ENCODE data around the gene CDKN2B.
"Not testable (repeated sequence)": the region's sequence is repeated elsewhere in the genome, so short reads cannot be mapped to it uniquely, and the experiment has no call there.

The CDKN2B gene, protein sequence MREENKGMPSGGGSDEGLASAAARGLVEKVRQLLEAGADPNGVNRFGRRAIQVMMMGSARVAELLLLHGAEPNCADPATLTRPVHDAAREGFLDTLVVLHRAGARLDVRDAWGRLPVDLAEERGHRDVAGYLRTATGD

DNA sequence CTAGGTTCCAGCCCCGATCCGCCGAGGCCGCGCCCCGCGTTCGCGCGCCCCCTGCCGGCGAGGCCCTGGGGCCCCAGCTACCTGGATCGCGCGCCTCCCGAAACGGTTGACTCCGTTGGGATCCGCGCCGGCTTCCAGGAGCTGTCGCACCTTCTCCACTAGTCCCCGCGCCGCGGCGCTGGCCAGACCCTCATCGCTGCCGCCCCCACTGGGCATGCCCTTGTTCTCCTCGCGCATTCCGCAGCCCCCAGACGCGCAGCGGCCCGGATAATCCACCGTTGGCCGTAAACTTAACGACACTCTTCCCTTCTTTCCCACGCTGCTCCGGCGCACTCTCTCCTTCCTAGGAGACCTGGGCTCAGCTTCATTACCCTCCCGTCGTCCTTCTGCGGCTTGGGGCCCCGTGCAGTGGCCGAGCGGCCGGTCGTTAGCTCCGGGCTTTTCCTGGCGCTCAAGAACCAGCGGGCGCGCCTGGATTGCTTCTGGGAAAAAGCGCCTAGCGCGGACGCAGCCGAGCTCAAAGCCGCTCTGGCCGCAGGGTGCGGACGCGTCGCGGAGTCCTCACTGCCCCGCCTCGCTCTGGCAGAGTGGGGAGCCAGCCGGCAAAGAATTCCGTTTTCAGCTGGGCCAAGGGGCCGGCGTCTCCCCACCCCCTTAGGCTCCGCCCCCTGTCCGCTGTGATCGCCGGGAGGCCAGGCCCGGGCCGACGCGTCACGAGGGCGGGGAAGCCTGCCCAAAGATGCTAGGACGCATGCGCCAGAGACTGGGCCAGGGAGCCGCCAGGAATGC is at the start of gene CDKN2B:
Gene CDKN2B, minus strand, starts transcription at position 589 of the 789 bp plus-strand sequence. Its CDS starts 352 bp downstream, at position 237.
- DNase-seq (ENCODE audit: low spot score): peak; percentile 97

DNA sequence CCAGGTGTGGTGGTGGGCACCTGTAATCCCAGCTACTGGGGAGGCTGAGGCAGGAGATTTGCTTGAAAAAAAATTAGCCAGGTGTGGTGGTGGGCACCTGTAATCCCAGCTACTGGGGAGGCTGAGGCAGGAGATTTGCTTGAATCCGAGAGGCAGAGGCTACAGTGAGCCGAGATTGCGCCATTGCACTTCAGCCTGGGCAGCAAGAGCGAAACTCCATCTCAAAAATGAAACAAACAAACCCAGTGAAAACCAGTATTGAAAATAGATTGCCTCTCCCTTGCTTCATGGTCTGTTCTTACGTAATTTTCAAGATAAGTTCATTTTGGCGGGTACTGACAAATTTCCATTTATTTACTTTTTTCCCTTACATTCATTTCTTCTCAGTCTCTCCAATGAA is 48.9 kb upstream of the CDKN2B start:
- not testable (repeated sequence) for DNase-seq (ENCODE audit: low spot score)

DNA sequence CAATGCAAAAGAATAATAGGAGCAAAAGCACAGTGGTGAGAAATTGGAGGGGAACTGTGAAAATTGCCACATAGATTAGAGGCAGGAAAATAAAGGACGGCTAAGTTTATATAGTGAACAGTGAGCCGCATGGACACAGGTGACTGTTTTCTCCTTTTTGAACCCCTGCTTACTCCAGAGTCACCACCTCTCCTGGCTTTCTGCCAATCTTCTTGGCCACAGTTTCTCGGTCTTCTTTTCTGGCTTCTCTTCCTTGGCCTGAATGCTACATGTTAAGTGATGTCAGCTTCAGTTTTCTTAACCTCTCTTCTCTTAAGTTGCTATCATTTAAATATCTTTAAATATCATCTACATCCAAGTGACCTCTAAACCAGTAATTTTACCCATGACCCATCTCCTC is 47.3 kb upstream of the CDKN2B start:
- no peak for DNase-seq (ENCODE audit: low spot score)

DNA sequence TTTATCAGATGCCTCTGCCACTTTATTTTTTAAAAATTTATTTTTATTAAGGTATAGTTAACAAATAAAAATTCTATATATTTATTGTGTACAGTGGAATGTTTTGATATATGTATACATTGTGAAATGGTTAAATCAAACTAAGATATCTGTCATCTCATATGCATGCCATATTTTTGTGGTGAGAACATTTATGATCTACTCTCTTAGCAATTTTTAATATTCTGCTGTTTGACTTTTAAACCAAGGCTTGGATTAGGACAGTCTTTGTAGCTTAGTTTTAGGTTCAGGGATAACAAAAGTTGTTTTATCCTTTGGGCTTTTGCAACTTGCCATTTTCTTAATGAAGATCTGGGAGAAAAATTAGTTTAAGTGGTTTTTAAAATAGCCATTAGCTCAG is 46.0 kb upstream of the CDKN2B start:
- DNase-seq (ENCODE audit: low spot score): no peak

DNA sequence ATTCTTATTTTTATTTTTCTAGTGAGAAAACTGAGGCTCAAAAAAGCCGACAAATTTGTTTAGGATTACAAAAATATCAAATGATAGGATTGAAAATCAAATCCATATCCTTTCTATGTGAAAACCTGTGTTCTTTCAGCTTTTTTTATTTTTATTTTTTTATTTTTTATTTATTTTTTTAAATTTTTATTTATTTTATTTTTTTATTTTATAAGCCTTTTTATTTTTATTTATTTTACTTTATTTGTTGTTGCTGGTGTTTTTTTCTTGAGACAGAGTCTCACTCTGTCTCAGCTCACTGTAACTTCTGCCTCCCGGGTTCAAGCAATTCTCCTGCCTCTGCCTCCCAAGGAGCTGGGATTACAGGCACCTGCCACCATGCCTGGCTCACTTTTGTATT is 45.4 kb upstream of the CDKN2B start:
- no peak for DNase-seq (ENCODE audit: low spot score)

DNA sequence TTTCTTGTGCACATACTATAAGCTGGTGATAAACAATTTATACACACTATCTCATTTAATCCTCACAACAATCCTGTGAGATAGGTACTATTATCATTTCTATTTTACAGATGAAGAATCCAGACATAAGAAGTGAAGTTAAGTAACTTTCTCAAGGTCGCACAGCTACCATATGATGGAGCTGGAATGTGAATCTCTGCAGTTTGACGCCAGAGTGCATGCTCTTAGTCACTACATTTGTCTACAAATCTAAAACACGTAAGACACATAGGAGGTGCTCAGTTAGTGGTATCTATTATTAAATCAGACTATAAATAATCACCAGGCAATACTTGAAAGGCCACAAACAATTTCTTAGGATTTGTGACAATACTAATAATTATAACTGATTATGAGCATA is 45.0 kb upstream of the CDKN2B start:
- no peak for DNase-seq (ENCODE audit: low spot score)

DNA sequence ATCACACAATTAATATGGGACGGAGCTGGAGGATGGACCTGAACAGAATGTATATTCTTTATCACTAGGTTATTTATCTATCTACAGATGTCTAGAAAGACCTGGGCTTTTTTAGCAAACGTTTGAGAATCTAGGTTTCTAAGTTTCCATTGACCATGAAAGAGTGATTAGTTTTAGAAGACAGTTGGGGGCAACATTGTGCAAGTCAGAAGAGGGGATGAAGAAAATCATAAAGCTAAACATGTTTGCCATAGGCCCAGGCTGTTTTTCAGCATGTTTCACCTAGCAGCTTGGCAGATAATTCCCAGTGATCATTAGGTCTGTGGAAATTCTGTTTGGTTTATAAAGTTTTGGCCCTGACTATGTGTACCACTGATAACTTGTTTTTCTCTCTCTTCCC is 44.1 kb upstream of the CDKN2B start:
- DNase-seq (ENCODE audit: low spot score): no peak

DNA sequence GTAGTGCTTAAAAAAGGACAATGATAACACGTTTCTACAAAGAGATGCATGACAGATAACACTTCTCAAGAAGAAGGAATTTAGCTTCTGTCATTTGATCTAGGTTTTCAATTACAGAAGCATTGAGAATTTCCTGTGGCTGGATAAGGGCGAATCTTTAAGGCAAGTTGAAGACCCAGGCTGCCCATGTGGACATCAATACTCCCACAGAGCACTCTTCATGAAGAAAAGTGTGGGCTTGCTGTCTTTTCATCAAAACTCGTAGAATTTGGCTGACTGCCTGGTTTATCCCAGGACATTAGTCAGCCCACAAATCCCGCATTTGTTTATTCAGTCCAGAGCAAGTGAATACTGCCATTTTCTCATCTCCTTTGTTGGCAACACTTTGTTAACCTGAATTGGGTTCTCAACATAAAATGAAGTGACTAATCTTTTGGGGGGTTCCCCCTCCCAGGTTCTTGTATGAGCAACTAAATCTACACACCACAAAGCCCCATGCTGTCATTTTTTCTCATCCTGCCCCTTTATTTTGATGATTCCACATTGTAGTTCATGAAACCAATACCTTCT is 43.4 kb upstream of the CDKN2B start:
- DNase-seq (ENCODE audit: low spot score): no peak

DNA sequence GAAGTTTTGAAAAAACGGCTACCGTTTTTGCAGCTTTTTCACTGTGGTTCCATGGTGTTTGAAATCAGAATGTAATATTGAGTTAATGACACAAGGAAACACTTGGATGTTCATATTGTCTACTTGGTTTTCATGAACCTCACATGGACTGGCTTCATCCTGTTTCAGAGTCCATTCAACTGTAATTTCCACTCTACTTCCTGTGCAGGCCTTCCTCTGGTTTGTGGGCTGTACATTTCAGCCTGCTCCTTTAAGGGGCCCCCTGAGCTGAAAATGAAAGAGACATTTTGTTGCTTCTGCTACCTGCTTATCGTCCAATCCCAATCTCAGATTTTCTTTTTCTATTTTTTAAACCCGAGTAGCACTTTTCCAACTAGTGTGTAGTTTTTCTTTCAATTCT is 41.8 kb upstream of the CDKN2B start:
- no peak for DNase-seq (ENCODE audit: low spot score)

DNA sequence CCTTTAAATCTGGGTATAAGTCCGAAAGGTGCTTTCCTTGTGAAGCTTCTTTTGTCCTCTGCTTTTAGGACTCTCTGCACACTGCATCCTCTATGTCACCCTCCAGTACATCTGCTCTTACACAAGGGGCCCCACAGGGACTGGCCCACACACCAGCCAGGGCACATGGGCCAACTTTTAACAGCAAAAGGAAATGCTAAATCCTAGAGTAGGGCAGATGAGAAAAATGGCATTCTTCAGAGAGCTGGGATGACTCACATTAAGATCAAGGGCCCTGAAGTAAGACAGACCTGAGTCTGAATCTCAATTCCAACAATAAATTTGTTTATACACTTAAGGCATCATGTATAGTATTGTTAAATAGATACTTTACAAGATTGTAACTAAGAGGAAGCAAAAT is 40.3 kb upstream of the CDKN2B start:
- no peak for DNase-seq (ENCODE audit: low spot score)

DNA sequence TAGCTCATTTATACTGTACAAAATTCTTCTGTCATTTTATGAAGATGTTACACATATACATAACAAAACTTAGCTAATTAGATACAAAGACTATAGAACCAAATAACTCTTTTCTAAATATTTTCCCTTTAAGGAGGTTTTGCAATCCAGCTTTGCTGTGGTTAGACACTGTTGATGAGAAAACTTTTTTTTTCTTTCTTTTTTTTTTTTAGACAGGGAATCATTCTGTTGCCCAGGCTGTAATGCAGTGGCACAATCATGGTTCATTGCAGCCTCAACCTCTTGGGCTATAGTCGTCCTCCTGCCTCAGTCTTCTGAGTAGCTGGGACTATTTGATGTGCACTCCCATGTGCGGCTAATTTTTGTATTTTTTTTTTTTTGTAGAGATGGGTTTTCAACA is 38.5 kb upstream of the CDKN2B start:
- DNase-seq (ENCODE audit: low spot score): no peak

DNA sequence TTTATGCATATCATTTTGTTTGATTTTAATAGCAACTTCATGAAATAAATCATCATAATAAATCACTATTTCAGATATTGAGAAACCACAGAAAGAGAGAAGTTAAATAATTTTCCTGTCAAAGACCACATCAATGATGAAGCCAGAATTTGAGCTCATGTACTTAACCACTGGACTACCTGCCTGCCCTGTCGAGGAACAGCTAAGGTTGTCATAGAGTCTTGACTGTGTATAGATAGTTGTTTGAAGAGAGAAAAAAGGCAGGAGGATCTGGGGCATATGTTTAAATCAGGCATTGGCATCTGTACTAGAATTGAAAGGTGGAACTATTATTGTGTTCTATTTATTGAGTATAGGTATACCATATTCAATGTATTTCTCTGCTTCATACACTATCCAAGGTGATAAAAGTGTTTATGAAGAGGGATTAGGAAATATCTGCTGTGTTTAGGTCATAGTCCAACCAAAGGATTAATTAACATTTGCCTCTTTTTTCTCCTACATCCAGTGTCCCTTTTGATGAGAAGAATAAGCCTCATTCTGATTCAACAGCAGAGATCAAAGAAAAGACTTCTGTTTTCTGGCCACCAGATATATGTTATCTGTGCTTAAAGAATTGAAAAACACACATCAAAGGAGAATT is 37.3 kb upstream of the CDKN2B start:
- DNase-seq (ENCODE audit: low spot score): no peak

DNA sequence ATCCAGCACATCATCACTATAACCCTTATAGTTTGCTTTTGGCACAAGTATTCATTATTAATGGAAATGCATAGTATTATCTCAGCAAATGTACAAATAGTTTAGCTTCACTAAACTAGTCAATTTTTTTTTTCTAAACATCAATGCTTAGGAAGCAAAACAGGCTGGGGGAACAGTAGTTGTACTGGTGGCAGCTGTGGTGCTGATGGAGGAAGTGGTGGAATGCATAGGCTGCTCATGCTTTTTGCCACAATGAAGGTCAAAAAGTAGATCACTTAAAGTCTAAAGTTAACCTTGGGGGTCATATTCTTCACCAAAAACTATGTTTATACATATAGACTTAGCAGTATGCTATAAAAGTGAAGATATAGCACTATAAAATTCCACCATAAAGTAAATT is 36.3 kb upstream of the CDKN2B start:
- DNase-seq (ENCODE audit: low spot score): no peak

DNA sequence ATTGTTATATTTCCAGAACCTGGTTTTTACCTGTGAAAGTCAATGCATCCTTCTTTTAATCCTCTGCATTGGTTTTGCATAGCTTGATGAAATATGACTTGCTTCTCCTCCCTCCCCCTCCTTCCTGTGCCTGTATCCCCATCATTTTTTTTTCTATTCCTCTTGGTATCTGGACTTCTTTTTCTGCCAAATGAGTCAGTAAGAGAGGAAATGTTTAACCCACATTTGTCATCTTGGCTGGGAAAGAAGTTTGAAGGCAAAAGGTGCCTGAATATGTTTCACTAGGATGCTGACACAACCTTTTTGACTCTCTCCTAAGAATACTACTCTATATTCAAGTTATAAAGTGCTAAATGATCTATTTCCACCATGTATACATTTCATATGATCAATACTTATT is 35.5 kb upstream of the CDKN2B start:
- DNase-seq (ENCODE audit: low spot score): no peak

DNA sequence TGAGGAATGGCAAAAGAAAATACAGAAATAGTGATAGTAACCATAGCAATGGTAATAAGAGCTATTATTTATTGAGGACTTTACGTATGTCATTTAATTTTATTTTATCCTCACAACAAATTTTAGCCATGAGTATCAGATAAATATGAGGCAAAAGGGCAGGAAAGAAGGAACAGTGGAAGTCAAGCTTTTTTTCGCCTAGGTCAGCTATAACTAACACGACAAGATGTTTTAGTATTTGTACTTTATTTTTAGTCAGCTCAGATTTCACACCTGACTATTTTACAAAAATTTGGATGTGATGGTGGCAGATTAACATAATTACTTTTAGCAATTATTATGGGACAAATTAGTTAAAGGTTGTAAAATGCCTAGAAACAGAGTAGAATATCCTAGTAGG is 34.8 kb upstream of the CDKN2B start:
- no peak for DNase-seq (ENCODE audit: low spot score)

DNA sequence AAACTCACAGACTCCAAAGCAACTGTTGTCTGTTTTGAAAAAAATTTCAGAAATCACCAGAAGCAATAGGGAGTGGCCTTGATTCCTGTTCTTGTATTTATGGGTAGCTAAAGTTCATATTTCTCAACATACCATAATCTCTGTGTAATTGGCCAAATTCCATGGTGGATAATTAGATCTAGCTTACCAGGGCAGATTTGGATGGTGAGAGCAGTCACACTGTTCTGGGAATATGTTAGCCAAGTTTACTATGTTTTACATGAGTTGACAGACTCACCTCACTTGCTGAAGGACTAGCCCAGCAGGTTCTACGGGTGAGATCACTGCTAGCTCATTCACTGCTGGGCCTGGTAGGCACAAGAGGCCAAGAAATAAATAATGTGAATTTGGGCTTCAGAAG is 32.7 kb upstream of the CDKN2B start:
- DNase-seq (ENCODE audit: low spot score): no peak

DNA sequence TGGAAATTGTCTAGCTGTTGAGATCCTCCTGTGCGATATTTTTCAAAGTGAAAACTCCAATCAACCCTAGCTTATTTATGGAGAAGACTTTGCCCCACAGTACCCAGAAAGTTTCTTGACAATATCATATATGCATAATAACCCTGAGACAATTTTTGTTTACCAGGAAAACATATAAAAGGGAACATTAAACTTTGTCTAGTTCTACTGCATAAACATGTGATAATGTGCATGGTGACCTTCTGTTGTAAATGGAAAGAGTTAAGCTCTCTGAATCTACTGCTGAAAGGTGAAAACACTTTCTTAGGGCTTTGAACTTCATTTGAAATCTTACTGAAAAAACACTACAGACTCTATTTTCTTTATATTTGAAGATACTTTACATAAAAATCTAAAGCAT is 32.2 kb upstream of the CDKN2B start:
- DNase-seq (ENCODE audit: low spot score): no peak

DNA sequence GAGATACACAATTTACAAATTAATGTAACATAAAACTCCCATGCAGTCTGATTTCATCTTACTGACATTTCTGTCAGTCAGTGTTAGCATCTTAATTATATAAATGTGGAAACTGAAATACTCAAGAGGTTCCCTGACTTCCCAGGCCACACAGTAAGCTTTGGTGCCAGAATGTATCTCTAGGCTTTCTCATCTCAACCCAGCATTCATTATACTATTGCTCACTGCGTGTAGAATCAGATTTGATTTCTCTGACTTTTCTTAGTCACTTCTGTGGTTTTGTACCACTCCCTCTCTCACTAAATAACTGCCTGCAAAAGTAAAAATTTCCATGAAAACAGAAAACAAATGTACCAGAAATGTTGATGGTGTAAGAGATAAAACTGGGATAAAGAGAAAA is 31.7 kb upstream of the CDKN2B start:
- DNase-seq (ENCODE audit: low spot score): no peak

DNA sequence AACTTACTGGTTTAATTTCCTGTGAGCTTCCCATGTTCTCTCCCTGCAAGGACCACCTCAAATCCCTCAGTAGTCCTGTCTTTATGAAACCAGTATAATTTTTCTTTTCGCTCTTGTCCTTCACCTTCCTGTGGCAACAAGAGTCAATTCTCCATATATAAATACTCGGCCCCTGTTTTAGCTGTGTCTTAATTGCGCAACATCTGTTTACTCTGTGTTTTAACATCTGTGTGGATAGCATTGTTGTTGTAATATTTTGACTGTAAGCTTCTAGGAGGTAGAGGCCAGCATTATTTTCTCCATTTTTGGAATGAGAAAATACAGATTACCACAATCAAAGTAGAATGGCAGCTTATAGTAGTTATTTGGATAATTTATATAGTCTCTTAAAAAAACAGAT is 30.2 kb upstream of the CDKN2B start:
- DNase-seq (ENCODE audit: low spot score): no peak

DNA sequence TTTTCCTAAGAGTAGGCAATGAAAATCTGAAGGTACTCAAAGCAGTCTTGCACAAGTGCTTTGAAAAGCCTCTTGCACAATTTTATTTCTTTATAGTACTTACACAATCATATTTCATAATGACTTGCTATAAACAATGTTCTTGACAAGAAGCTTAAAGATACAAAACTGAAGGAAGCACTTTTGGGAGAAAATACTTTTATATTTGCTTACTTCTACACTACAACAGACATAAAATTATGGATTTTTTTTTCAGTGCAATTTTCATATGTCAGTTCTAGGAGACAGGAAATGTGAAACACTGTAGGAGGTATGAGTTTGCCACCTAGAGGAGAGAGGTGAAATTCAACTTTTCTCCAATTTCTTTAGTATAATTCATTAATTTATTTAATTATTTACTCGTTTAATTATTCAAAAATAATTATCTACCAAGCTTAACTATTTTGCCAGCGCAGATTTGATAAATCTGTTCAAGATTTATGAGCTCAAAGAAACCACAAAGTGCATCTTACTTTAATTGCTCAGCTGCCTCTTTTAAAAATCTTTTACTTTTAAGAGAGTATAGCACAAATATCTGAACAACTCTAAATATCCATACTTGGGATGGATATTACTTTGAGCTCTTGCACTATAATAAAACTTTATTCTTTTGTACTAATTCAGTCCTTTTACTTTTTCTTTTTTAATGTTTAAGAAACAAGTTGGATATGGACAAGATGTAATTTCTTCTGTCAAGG is 29.0 kb upstream of the CDKN2B start:
- no peak for DNase-seq (ENCODE audit: low spot score)

DNA sequence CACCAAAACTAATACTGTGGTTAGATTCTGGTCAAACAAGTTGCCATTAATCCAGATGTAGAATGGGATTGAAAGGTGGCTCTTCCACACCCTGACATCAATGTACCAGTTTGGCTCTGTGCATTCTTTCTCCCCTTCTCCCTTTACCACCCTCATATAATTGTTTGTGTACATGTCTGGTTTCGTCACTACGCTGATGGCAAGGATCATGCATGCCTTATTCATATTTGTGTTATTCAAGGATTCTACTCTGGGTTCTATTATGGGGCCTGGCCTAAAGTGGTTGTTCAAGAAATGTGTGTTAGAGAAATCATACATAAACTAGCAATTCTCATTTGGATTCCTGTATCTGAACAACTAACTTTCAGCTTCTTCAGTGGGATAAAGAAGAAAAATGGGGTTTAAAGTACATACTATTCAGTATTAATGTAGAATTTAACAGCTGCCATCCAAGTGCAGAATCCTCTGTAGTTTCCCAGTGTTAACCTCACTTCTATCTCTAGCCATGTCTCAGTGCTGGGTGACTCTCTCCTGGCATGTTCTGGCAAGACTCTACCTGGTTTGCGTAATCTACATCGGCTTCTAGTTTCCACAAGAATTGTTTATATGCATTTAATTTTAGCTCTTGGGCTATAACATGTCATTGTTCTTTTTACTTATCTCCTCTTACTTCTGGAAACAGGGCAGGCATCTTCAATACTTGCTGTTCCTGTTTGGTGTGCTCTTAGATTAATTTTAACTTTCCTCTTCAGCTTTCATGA is 27.9 kb upstream of the CDKN2B start:
- DNase-seq (ENCODE audit: low spot score): no peak

DNA sequence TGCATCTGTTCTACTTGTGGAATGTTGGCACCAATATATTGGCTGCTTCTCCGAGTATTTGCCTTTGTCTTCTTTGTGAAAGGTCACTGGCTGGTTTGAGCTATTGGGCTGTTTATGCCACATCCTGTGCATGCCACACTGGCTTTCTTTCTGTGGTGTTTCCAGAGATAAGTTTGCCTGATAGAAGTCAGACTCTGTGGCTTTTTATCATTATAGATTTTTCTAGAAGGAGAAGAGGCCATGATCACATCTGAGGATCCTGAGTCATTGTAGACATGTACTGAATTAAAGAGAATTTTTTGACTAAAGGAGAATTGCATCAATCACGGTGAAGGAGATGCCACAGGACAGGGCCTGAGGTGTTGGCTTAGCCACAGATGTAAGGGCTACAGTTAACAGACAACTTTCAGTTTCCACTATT is 26.5 kb upstream of the CDKN2B start:
- no peak for DNase-seq (ENCODE audit: low spot score)
